SK-N-SH treated with all-trans-retinoic acid at 6 μM for 48 hours (cell line): ENCODE results near the gene NPAS1.

Experiments used
- CSDC2 ChIP-seq: fragments of 250-450 bp; sonication (Bioruptor Pico); IDR thresholded peaks from 2 replicates; pipeline ENCODE4 v1.5.0; 2020; ENCODE audit warnings: mild to moderate bottlenecking, moderate library complexity
- GLIS3 ChIP-seq: fragments of 250-450 bp; sonication (Bioruptor Pico); IDR thresholded peaks from 2 replicates; pipeline ENCODE4 v1.5.0; 2020; ENCODE audit warnings: mild to moderate bottlenecking, moderate library complexity
- RARB ChIP-seq: fragments of 250-450 bp; sonication (Bioruptor Pico); IDR thresholded peaks from 2 replicates; pipeline ENCODE4 v1.8.0; 2021; ENCODE audit warnings: mild to moderate bottlenecking, moderate library complexity
- TCF4 ChIP-seq: fragments of 250-450 bp; sonication (Bioruptor Pico); IDR thresholded peaks from 2 replicates; pipeline ENCODE4 v1.8.0; 2021; ENCODE audit warnings: mild to moderate bottlenecking, moderate library complexity, borderline replicate concordance
- ZFP3 ChIP-seq: fragments of 250-450 bp; sonication (Bioruptor Pico); IDR thresholded peaks from 2 replicates; pipeline ENCODE4 v1.5.0; 2020; ENCODE audit warnings: mild to moderate bottlenecking, moderate library complexity
- ZFP30 ChIP-seq: fragments of 450-650 bp; formaldehyde crosslinking; IDR thresholded peaks from 2 replicates; pipeline ENCODE4 v1.5.0; 2022; ENCODE audit warnings: mild to moderate bottlenecking, moderate library complexity
- ZNF565 ChIP-seq: fragments of 450-650 bp; formaldehyde crosslinking; conservative IDR thresholded peaks from 2 replicates; pipeline ENCODE4 v1.5.0; 2020; ENCODE audit warnings: low read depth, mild to moderate bottlenecking, moderate library complexity

GRCh38 chr19:47040869-47041268 is 21.2 kb downstream of the NPAS1 start:
- TF ChIP-seq ZFP30 (CRISPR knock-in tag) (no peak), ZFP3 (no peak), ZNF565 (no peak), GLIS3 (no peak), CSDC2 (CRISPR knock-in tag) (no peak), TCF4 (CRISPR knock-in tag) (no peak), RARB (CRISPR knock-in tag) (no peak)
